CD4-positive, alpha-beta T cell treated with Interleukin-12 subunit alpha and Interleukin-12 subunit beta, for 1 hour (primary cell): ENCODE measurements around the gene RRAS2.
"Not testable (repeated sequence)": the region's sequence is repeated elsewhere in the genome, so short reads cannot be mapped to it uniquely, and the experiment has no call there.

Experiments
- DNase-seq: peaks from one replicate; pipeline ENCODE4 v3.0.0-alpha.2; 2020

RRAS2 gene

DNA sequence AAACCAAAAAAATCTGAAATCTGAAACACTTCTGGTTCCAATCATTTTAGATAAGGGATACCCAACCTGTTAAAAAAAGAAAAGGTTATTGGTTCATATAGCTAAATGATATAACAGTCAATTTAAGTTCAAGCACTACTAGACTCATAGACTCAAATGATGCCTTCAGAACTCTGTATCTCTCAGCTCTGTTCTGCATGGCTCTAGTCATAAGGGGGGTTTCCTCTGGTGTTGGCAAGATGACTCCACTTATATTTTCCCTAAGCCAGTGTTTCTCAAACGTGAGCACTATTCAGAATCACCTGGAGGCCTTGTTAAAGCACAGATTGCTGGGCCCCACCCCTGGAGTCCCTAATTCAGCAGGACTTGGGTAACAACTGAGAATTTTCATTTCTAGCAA is 11.5 kb upstream of the RRAS2 start:
- no peak for DNase-seq

GRCh38 chr11:14369598-14369997 is 10.6 kb upstream of the RRAS2 start:
- no peak for DNase-seq

GRCh38 chr11:14366936-14367335 is 8.0 kb upstream of the RRAS2 start:
- no peak for DNase-seq

DNA sequence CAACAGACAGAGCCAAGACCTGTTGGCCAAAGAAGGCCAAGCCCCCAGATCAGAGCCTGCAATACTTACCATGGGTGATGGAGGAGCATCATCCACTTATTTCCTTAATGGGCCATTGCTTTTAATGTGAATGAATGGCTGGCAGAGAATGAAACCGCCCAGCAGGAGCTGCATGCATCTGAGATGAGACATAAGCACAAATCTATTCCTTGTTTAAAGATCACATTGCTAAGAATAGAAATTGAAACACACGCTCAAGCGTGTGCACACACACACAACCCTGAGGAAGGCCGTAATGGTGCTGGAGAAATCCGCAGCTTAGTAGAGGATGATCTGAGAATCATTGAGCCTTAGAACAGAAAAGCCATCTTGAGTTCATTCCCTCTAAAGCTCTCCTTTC is 5.3 kb upstream of the RRAS2 start:
- DNase-seq: no peak

DNA sequence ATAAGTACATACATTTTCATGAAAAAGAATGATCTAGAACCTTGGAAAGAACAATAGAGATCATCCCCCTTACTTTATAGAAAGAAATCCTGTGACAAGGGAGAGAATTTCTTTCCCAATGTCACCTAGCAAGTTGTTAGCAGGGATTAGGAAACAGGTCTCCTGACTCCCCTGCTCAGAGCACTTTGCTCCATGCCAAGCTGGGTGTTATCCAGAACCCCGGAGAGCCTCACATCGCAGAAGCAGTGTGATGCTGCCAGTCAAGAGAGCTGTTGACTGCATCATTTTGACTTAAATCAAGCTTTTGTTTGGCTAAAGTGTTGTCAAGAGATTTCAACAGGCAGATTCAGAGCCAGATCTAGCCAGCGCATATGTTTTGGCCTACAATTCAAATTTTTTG is 3.6 kb upstream of the RRAS2 start:
- DNase-seq: no peak

GRCh38 chr11:14361951-14362350 is 3.0 kb upstream of the RRAS2 start:
- no peak for DNase-seq

DNA sequence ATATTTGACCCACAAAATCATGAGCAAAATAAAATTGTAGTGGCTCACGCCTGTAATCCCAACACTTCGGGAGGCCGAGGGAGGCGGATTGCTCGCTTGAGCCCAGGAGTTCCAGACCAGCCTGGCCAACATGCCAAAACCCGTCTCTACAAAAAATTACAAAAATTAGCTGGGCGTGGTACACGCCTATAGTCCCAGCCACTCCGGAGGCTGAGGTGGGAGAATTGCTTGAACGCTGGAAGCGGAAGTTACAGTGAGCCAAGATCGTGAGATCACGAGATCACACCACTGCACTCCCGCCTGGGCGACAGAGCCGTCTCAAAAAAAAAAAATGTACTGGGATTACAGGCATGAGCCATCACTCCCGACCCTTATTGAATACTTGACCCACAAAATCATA is 2.0 kb upstream of the RRAS2 start:
- DNase-seq: no peak

- no peak for DNase-seq
Observed at GRCh38 chr11:14359501-14360031, 583 bp upstream of the RRAS2 start.

- DNase-seq: peak; percentile 44
Observed at GRCh38 chr11:14357881-14358728, 878 bp downstream of the RRAS2 start.

DNA sequence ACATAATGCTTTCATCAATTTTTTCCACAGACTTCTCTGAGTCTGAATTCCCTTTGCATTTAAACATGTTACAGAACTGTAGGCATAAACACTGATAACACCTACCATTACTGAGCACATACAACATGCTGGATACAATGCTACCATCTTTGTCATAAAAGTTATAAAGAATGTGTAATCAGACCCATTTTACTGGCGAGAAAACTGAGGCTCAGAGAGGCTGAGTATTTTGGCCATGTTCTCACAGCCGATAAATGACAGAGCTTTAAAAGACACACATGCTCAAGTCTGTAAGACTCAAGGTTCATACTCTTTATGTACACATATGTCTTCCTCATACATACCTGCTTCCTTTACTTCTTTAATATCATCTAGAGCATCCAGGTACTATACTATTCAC is 2.6 kb downstream of the RRAS2 start:
- DNase-seq: no peak

GRCh38 chr11:14354604-14355003 is 4.4 kb downstream of the RRAS2 start:
- DNase-seq: not testable (repeated sequence)

DNA sequence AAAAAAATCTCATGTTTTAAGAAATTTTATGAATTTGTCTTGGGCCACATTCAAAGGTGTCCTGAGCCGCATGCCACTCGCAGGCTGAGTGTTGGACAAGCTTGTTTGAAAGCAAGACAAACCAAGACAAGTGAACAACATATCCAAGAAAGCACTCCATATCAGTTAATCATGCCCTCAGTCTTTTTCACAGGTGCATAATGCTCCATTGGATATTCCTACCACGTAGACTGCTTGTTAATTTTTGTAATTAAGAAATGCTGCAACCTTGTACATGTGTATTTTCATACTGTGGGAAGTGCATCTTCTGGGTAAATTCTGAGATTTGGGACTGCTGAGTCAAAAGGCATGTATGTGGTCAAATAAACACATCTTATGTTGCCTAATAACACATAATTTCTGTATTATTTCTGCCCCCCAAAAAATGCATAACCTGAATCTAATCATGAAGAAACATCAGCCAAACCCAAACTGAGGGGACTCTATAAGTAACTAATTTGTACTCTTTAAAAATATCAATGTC is 8.2 kb downstream of the RRAS2 start:
- DNase-seq: no peak

DNA sequence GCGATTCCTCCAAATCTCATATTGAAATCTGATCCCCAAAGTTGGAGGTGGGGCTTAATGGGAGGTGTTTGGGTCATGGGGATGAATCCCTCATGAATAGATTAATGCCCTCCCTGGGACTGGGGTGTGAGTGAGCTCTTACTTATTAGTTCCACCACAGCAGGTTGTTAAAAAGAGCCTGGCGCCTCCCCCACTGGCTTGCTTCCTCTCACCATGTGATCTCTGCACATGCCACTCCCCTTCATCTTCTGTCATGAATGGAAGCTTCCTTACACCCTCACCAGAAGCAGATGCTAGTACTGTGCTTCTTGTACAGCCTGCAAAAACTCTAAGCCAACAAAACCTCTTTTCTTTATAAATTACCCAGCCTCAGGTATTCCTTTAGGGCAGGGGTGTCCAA is 8.8 kb downstream of the RRAS2 start:
- DNase-seq: no peak

DNA sequence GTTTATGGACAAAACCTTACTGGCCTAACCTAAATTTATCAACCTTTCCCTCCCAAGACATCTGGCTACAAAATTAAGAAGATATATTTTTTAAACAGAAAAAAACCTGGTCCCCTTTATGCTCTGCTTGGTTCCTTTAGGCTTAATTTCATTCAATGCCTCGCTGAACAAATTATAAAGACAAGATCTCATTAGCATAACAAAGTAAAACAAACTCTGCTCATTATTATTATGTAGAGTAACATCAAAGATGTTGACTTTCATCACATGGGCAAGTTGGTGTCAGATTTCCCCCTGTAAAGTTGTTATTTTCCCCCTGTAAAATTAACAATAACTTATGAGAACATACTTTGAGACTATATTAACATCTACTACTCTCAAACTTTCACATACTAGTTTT is 11.0 kb downstream of the RRAS2 start:
- no peak for DNase-seq

GRCh38 chr11:14347494-14347893 is 11.5 kb downstream of the RRAS2 start:
- DNase-seq: no peak

- DNase-seq: no peak
Observed at GRCh38 chr11:14346303-14346955, 12.6 kb downstream of the RRAS2 start.

- DNase-seq: no peak
Observed at GRCh38 chr11:14345668-14346067, 13.3 kb downstream of the RRAS2 start.

- DNase-seq: not testable (repeated sequence)
Observed at GRCh38 chr11:14345016-14345415, 14.0 kb downstream of the RRAS2 start.

- no peak for DNase-seq
Observed at GRCh38 chr11:14342906-14343305, 16.1 kb downstream of the RRAS2 start.

GRCh38 chr11:14341968-14342367 is 17.0 kb downstream of the RRAS2 start:
- no peak for DNase-seq

DNA sequence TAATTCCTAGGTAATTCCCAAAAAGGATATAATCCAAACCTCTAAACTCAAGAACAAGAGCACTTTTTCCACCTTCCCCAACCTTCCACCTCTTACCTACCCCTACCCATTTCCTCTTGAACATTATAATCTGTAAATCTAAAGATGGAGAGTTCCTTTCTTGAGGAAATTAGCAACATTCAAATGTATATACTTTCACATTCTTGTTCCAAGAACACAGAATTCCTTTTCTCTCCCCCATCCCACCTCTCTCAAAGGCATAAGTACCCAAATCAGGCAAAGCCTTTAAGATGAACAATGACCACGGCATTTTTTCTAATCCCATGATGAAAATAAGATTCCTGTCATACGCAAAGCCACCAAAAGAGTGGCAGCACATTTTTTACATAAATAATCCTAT is 18.3 kb downstream of the RRAS2 start:
- DNase-seq: no peak

GRCh38 chr11:14339356-14339755 is 19.6 kb downstream of the RRAS2 start:
- no peak for DNase-seq

- no peak for DNase-seq
Observed at GRCh38 chr11:14336507-14337503, 22.2 kb downstream of the RRAS2 start.
